ENCODE measurements around the gene EFTUD2.

DNA sequence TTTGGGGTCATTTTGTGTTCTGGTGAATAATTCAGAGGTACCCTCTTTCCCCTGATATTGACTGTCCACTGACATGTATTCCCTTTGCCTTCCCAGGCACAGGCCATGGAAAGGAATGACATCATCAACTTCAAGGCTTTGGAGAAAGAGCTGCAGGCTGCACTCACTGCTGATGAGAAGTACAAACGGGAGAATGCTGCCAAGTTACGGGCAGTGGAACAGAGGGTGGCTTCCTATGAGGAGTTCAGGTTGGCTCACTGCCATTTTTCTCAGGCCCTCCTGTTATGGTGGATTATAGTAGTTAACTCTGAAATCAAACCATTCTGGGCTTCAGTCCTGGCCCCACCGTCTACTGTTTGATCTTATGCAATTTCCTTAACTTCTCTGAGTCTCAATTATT, 1.6 kb upstream of the EFTUD2 start:
- TF ChIP-seq, protein P1, sequence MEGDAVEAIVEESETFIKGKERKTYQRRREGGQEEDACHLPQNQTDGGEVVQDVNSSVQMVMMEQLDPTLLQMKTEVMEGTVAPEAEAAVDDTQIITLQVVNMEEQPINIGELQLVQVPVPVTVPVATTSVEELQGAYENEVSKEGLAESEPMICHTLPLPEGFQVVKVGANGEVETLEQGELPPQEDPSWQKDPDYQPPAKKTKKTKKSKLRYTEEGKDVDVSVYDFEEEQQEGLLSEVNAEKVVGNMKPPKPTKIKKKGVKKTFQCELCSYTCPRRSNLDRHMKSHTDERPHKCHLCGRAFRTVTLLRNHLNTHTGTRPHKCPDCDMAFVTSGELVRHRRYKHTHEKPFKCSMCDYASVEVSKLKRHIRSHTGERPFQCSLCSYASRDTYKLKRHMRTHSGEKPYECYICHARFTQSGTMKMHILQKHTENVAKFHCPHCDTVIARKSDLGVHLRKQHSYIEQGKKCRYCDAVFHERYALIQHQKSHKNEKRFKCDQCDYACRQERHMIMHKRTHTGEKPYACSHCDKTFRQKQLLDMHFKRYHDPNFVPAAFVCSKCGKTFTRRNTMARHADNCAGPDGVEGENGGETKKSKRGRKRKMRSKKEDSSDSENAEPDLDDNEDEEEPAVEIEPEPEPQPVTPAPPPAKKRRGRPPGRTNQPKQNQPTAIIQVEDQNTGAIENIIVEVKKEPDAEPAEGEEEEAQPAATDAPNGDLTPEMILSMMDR (IDR thresholded peaks at IDR 0.05), result no peak
- no peak for TF ChIP-seq ZFX (IDR thresholded peaks at IDR 0.05; ENCODE audit: borderline replicate concordance)

Measured in 22Rv1 (cell line).